OCI-LY7 (cell line): ENCODE results near the gene FLT3. TPM values are rescaled to one million over a fixed set of nuclear protein-coding genes. Genes with fewer than 3 reads are reported as not detected.

Experiments used
- BruUV-seq: library from RNA; stranded (reverse); fragments of 400-500 nt; replicated peaks from 2 replicates; lab custom pipeline; 2021; lab: Mats Ljungman, UMichigan
- CTCF ChIA-PET: fragments of 300-600 bp; sonication (Branson Sonifier 250); formaldehyde crosslinking; loops from one replicate; lab custom pipeline; 2022; ENCODE audit warnings: antibody characterized with exemption; ENCODE audit not compliant: unreplicated experiment; lab: Charles Lee
- POLR2A ChIA-PET: fragments of 300-600 bp; sonication (Branson Sonifier 250); formaldehyde crosslinking; loops from one replicate; lab custom pipeline; 2022; ENCODE audit warnings: antibody characterized with exemption; lab: Charles Lee
- DNase-seq: peaks from one replicate; pipeline ENCODE4 v3.0.0-alpha.2; 2015; ENCODE audit warnings: low spot score
- H2AFZ ChIP-seq: fragments of 200-600 bp; sonication (generic), shearing (Covaris generic); 2 replicates; pipeline ENCODE4 v1.6.1; 2014; ENCODE audit warnings: mild to moderate bottlenecking, antibody characterized with exemption, low read length, moderate library complexity
- H3K27ac ChIP-seq: fragments of 200-600 bp; sonication (generic); 2 replicates; pipeline ENCODE4 v1.5.1; 2014; ENCODE audit warnings: mixed run types, low read depth, mild to moderate bottlenecking, moderate library complexity, low read length, inconsistent platforms; ENCODE audit not compliant: poor library complexity, severe bottlenecking
- H3K36me3 ChIP-seq: fragments of 200-600 bp; sonication (generic); 2 replicates; pipeline ENCODE4 v1.6.1; 2014; ENCODE audit warnings: mild to moderate bottlenecking, antibody characterized with exemption, low read length, moderate library complexity, mixed read lengths; ENCODE audit not compliant: insufficient read depth
- H3K4me1 ChIP-seq: fragments of 200-600 bp; sonication (generic); 2 replicates; pipeline ENCODE4 v1.5.1; 2014; ENCODE audit warnings: mild to moderate bottlenecking, low read length; ENCODE audit not compliant: insufficient read depth, poor library complexity, severe bottlenecking
- H3K4me2 ChIP-seq: fragments of 200-600 bp; sonication (generic); 2 replicates; pipeline ENCODE4 v1.6.1; 2014; ENCODE audit warnings: mild to moderate bottlenecking, low read length
- H3K4me3 ChIP-seq: fragments of 200-600 bp; sonication (generic); 2 replicates; pipeline ENCODE4 v1.5.1; 2014; ENCODE audit warnings: mild to moderate bottlenecking, low read depth, low read length; ENCODE audit not compliant: poor library complexity, severe bottlenecking
- H3K79me2 ChIP-seq: fragments of 200-600 bp; sonication (generic); 2 replicates; pipeline ENCODE4 v1.6.1; 2016; ENCODE audit warnings: low read depth, mild to moderate bottlenecking, low read length, moderate library complexity, mixed read lengths; ENCODE audit not compliant: insufficient read depth
- H3K9me2 ChIP-seq: fragments of 200-600 bp; sonication (generic); 2 replicates; pipeline ENCODE4 v1.6.1; 2016; ENCODE audit warnings: mild to moderate bottlenecking, low read length, mixed read lengths; ENCODE audit not compliant: insufficient read depth
- H3K9me3 ChIP-seq: fragments of 200-600 bp; sonication (generic); 2 replicates; pipeline ENCODE4 v1.6.1; 2014; ENCODE audit warnings: mild to moderate bottlenecking, mixed run types, low read length, mixed read lengths
- H4K20me1 ChIP-seq: fragments of 200-600 bp; sonication (generic); 2 replicates; pipeline ENCODE4 v1.6.1; 2014; ENCODE audit warnings: mild to moderate bottlenecking, antibody characterized with exemption, low read length, moderate library complexity, mixed read lengths; ENCODE audit not compliant: insufficient read depth
- CTCF ChIP-seq: fragments of 200-600 bp; sonication (generic); conservative IDR thresholded peaks from 2 replicates; pipeline ENCODE4 v1.5.1; 2014; ENCODE audit warnings: mild to moderate bottlenecking, antibody characterized with exemption, low read length, moderate library complexity, mixed read lengths
- EZH2phosphoT487 ChIP-seq: fragments of 200-600 bp; sonication (generic); IDR thresholded peaks from 2 replicates; pipeline ENCODE4 v1.6.1; 2018; ENCODE audit warnings: low read depth, borderline replicate concordance, mild to moderate bottlenecking, mixed run types, antibody characterized with exemption, low read length, moderate library complexity, mixed read lengths
- intact Hi-C: fragments of 100-400 bp; cut with micrococcal nuclease; formaldehyde crosslinking; loops from one replicate; pipeline ENCODE4 v1.10.0; 2022; ENCODE audit not compliant: unreplicated experiment
- total RNA-seq, 2 experiments: library from RNA; depleted of rRNA in 1 of 2; stranded (reverse); fragments of >200 nt in 1 of 2; shearing (Covaris generic) in 1 of 2; gene quantifications; 2 replicates each; pipeline ENCODE4 v1.2.3, GENCODE V29; 2014 to 2022

The FLT3 gene
- total RNA-seq, 2 experiments from 2014 or later = not detected

GRCh38 chr13:27971776-27972477 lies 128.4 kb downstream of the FLT3 start:
- Histone ChIP-seq H3K79me2 (no peaks in the 10 kb centered on the region), H3K27ac (no peak overlapping the region), H2AFZ (no peak overlapping the region), H3K9me2 (no peaks in the 10 kb centered on the region), H3K36me3 (no peaks in the 10 kb centered on the region), H3K4me2 (no peak overlapping the region), H3K9me3 (no peaks in the 10 kb centered on the region), H3K4me1 (no peaks in the 10 kb centered on the region), H4K20me1 (no peaks in the 10 kb centered on the region), H3K4me3 (no peak overlapping the region)
- intact Hi-C loops = no loop called here
- ChIA-PET CTCF (no interaction called here), POLR2A (no interaction called here)
- TF ChIP-seq CTCF (no peak), EZH2phosphoT487 (no peak)
- no TSS peak for BruUV-seq
- no peak for DNase-seq

GRCh38 chr13:27971236-27971645 lies 129.1 kb downstream of the FLT3 start:
- no TSS peak for BruUV-seq
- intact Hi-C loops = no loop called here
- DNase-seq = no peak
- no peaks in the 10 kb centered on the region for H3K9me2 ChIP-seq
- H3K4me2 ChIP-seq = no peak overlapping the region
- no peak for TF ChIP-seq CTCF
- no peak for TF ChIP-seq EZH2phosphoT487
- no peaks in the 10 kb centered on the region for H3K9me3 ChIP-seq
- H4K20me1 ChIP-seq = no peaks in the 10 kb centered on the region
- no peaks in the 10 kb centered on the region for H3K4me1 ChIP-seq
- H3K79me2 ChIP-seq = no peaks in the 10 kb centered on the region
- CTCF ChIA-PET = no interaction called here
- POLR2A ChIA-PET = no interaction called here
- H2AFZ ChIP-seq = no peak overlapping the region
- H3K4me3 ChIP-seq = no peak overlapping the region
- no peaks in the 10 kb centered on the region for H3K36me3 ChIP-seq
- no peak overlapping the region for H3K27ac ChIP-seq

GRCh38 chr13:27970382-27971235 lies 129.8 kb downstream of the FLT3 start:
- H3K4me1 ChIP-seq = no peaks in the 10 kb centered on the region
- BruUV-seq = no TSS peak

More at GRCh38 chr13:27970382-27971235, 129.8 kb downstream of the FLT3 start:
- CTCF ChIA-PET = no interaction called here
- H3K36me3 ChIP-seq = no peaks in the 10 kb centered on the region
- H3K4me3 ChIP-seq = no peak overlapping the region
- no peaks in the 10 kb centered on the region for H4K20me1 ChIP-seq
- H3K79me2 ChIP-seq = no peaks in the 10 kb centered on the region
- POLR2A ChIA-PET = no interaction called here
- H2AFZ ChIP-seq = no peak overlapping the region
- H3K9me2 ChIP-seq = no peaks in the 10 kb centered on the region
- no peak overlapping the region for H3K4me2 ChIP-seq
- H3K9me3 ChIP-seq = no peaks in the 10 kb centered on the region
- no peak overlapping the region for H3K27ac ChIP-seq
- DNase-seq = no peak
- intact Hi-C loops = no loop called here
- no peak for TF ChIP-seq EZH2phosphoT487
- no peak for TF ChIP-seq CTCF
